ENCODE results near the gene NUDT16. TPM values are rescaled to one million over a fixed set of nuclear protein-coding genes. Genes with fewer than 3 reads are reported as not detected.
"Not testable (repeated sequence)": the region's sequence is repeated elsewhere in the genome, so short reads cannot be mapped to it uniquely, and the experiment has no call there.

Gene NUDT16
- polyA plus RNA-seq, 1 experiment = 8.5 TPM

DNA sequence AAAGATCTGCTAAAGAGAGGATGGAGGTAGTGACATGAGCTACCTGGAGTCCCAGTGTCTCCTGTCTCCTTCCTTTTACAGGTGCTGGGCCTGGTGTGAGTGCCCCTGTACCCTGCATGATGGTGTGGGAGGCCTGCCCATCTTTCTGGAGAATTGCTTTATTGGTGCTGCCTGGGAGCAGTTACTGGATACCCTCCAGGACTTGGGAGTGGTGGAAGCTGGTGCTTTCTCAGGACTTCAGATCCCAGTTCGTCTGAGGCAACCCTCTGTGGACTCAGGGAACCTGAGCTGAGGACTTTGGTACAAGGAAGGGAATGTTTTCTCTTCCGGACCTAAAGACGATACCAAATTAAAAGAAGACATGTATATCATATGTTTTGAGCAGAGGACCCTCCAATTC lies 18.3 kb upstream of the NUDT16 start:
- no peak overlapping the region for H3K27ac ChIP-seq (ENCODE audit: low read depth, low read length)
- TF ChIP-seq, protein P1, sequence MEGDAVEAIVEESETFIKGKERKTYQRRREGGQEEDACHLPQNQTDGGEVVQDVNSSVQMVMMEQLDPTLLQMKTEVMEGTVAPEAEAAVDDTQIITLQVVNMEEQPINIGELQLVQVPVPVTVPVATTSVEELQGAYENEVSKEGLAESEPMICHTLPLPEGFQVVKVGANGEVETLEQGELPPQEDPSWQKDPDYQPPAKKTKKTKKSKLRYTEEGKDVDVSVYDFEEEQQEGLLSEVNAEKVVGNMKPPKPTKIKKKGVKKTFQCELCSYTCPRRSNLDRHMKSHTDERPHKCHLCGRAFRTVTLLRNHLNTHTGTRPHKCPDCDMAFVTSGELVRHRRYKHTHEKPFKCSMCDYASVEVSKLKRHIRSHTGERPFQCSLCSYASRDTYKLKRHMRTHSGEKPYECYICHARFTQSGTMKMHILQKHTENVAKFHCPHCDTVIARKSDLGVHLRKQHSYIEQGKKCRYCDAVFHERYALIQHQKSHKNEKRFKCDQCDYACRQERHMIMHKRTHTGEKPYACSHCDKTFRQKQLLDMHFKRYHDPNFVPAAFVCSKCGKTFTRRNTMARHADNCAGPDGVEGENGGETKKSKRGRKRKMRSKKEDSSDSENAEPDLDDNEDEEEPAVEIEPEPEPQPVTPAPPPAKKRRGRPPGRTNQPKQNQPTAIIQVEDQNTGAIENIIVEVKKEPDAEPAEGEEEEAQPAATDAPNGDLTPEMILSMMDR (IDR thresholded peaks at IDR 0.05; ENCODE audit: low read depth, low read length) = no peak
- peaks cover 9% of the 10 kb centered on the region for H3K9me3 ChIP-seq (ENCODE audit: control insufficient read depth, insufficient read depth, low read length)
- ChIA-PET POLR2A (no interaction called here), CTCF (no interaction called here)
- peaks cover 12% of the 10 kb centered on the region for H3K27me3 ChIP-seq (ENCODE audit: control insufficient read depth, insufficient read depth, low read length)
- H3K4me3 ChIP-seq (ENCODE audit: low read depth, low read length) = no peak overlapping the region
- no peak for DNase-seq (ENCODE audit: low read depth, low spot score)

DNA sequence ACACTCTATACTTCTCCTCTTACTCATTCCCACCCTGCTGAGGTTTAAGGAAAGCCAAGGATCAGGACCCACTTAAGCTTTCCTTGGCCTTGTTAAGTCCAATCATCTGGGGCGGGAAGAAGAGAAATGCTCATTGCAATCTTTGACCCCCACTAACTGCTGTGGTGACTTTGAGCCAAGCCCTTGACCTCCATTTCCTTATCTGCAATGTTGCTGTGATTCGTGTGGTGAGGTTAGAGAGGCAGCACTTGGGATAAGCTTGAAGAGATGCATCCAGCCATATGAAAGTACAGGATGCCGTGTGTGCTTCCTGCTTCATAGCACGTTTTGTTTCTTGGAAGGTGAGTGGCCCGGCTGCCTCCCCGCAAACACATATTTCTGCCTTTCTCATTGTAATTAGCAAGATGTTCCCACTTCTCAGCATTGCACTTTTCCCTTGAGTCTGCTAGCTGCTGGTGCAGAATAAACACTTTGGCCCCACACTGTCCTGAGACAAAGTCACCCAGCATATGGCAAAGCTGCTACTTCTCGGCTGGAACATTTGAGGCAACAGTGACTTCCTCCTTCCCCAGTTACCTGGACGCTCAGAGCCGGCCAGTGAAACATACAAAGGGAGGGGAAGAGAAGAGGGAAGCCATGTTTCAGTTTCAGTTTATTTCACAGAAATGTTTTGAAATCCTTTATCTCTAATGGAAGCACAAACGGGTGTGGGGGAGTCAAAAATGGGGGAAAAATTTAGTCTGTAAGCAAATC lies 10.5 kb upstream of the NUDT16 start:
- ChIA-PET CTCF (no interaction called here), POLR2A (no interaction called here)
- Histone ChIP-seq H3K4me3 (ENCODE audit: low read depth, low read length) (no peak overlapping the region), H3K9me3 (ENCODE audit: control insufficient read depth, insufficient read depth, low read length) (no peaks in the 10 kb centered on the region; the same call in 1 of the 2 replicates), H3K27ac (ENCODE audit: low read depth, low read length) (no peak overlapping the region), H3K27me3 (ENCODE audit: control insufficient read depth, insufficient read depth, low read length) (no peaks in the 10 kb centered on the region)
- DNase-seq (ENCODE audit: low read depth, low spot score) = no peak
- TF ChIP-seq, protein P1 (IDR thresholded peaks at IDR 0.05; ENCODE audit: low read depth, low read length) = no peak

DNA sequence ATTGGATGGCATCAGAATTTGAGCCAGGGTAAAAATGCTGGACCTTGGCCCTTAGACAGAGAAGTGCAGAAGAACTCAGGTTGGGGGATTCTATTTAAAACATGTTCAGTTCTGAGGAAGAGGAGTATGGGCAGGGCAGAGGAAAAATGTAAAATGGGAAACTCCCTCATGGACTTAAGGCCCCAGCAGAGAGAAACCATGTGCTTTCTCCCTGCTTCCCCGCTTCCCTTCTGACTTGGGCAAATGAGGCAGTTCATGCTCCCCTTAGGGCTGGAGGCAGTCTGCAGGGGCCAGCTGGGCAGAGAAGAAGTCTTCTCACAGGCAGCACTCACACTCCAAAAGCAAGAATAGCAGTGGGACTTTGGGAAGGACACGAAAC lies 9.9 kb upstream of the NUDT16 start:
- POLR2A ChIA-PET = no interaction called here
- Histone ChIP-seq H3K4me3 (ENCODE audit: low read depth, low read length) (no peak overlapping the region), H3K27me3 (ENCODE audit: control insufficient read depth, insufficient read depth, low read length) (no peaks in the 10 kb centered on the region), H3K9me3 (ENCODE audit: control insufficient read depth, insufficient read depth, low read length) (no peaks in the 10 kb centered on the region; the same call in 1 of the 2 replicates), H3K27ac (ENCODE audit: low read depth, low read length) (no peak overlapping the region)
- TF ChIP-seq, protein P1 (IDR thresholded peaks at IDR 0.05; ENCODE audit: low read depth, low read length) = no peak
- CTCF ChIA-PET = no interaction called here
- no peak for DNase-seq (ENCODE audit: low read depth, low spot score)

DNA sequence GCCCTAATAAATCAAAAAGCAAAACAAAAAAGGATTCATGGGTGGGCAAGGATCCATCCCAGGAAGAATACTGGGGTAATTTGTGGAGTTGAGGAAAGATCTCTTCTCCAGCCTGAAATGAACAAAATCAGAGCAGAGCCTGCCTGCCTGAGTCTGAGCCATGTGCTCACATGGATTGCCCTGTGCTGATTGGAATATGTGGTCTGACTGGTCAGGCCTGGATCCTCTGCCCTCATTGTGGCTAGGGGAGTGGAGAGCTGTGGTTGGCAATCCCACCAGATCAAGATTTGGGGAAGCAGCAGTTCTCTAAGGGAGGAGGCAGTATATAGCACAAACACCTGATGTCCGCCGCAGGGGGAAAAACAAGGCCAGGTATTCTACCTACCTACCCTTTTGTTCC lies 6.8 kb upstream of the NUDT16 start:
- ChIA-PET CTCF (no interaction called here), POLR2A (no interaction called here)
- Histone ChIP-seq H3K27me3 (ENCODE audit: control insufficient read depth, insufficient read depth, low read length) (no peaks in the 10 kb centered on the region), H3K27ac (ENCODE audit: low read depth, low read length) (no peak overlapping the region), H3K4me3 (ENCODE audit: low read depth, low read length) (no peak overlapping the region), H3K9me3 (ENCODE audit: control insufficient read depth, insufficient read depth, low read length) (no peaks in the 10 kb centered on the region)
- TF ChIP-seq, protein P1 (IDR thresholded peaks at IDR 0.05; ENCODE audit: low read depth, low read length) = no peak
- no peak for DNase-seq (ENCODE audit: low read depth, low spot score)

DNA sequence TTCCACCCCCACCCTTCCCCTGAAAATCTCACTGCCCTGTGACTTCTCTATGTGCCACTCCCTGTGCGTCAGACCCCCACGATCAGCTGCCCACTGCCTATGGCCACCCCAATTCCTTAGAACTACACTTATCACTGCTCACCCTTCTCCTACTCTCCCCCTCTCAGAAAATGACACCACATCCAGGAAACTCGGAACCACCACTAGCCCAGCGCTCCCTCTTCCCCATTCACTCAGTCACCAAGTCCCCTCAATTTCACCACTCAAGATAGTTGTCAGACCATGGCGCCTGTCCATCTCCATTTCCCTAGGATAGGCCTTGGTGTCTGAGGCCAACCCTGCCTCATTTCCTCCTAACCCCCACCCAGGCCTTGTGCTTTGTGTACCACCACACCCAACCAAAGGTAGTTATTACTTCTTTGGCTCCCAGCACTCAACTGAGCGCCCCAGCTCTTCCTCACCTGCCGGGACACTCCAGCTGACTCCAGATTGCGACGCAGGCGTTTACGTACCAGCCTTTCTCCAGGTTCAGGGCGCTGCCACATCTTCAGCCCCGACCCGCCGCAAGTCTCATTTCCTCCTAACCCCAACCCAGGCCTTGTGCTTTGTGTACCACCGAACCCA lies 641 bp upstream of the NUDT16 start:
- CTCF ChIA-PET = interaction anchor here (0.6 to 1.6 kb wide), 3 partner anchors 71 to 350 kb away, joined by 3 to 6 read pairs (median 3); no protein-coding TSS in a partner anchor
- POLR2A ChIA-PET = interaction anchor here (0.6 to 1.7 kb wide), 9 partner anchors 12 to 654 kb away, joined by 3 to 6 read pairs (median 3); partner anchors contain the start of genes ASTE1 and NEK11
- not testable (repeated sequence) for H3K27me3 ChIP-seq (ENCODE audit: control insufficient read depth, insufficient read depth, low read length); H3K27ac ChIP-seq (ENCODE audit: low read depth, low read length); H3K9me3 ChIP-seq (ENCODE audit: control insufficient read depth, insufficient read depth, low read length); DNase-seq (ENCODE audit: low read depth, low spot score)
- peak overlapping the region; percentile 91 for H3K4me3 ChIP-seq (ENCODE audit: low read depth, low read length)
